ENCODE measurements around the gene ALPP. TPM values are rescaled to one million over a fixed set of nuclear protein-coding genes. Genes with fewer than 3 reads are reported as not detected.

ALPP gene
- total RNA-seq, 1 donor from 2014 or later, result 0.38 TPM

- DNase-seq (no peak), ATAC-seq (ENCODE audit: low read depth) (no peak)
- no peaks in the 10 kb centered on the region for H3K9me3 Mint-ChIP-seq
- intact Hi-C loops (cut with micrococcal nuclease), result no loop called here
- CTCF ChIA-PET, result no interaction called here
- H3K4me3 Mint-ChIP-seq, result no peak overlapping the region
- POLR2A ChIA-PET, result no interaction called here
- H3K27me3 Mint-ChIP-seq, result peaks cover 11% of the 10 kb centered on the region
- TF ChIP-seq CTCF (IDR thresholded peaks at IDR 0.05), result no peak
- H3K27ac Mint-ChIP-seq, result no peak overlapping the region
- H3K36me3 Mint-ChIP-seq (ENCODE audit: low read depth), result no peaks in the 10 kb centered on the region
- H3K4me1 Mint-ChIP-seq, result peaks cover 11% of the 10 kb centered on the region
These were observed 31.8 kb downstream of the ALPP start for GRCh38 chr2:232410238-232410900.

GRCh38 chr2:232411901-232412629, 33.5 kb downstream of the ALPP start:
- H3K9me3 Mint-ChIP-seq, result no peaks in the 10 kb centered on the region
- ChIA-PET CTCF (no interaction called here), POLR2A (no interaction called here)
- ATAC-seq (ENCODE audit: low read depth), result no peak
- TF ChIP-seq CTCF (IDR thresholded peaks at IDR 0.05), result no peak
- no peak overlapping the region for H3K4me3 Mint-ChIP-seq
- intact Hi-C loops (cut with micrococcal nuclease), result no loop called here
- no peak for DNase-seq
- peaks cover 14% of the 10 kb centered on the region for H3K27me3 Mint-ChIP-seq
- H3K27ac Mint-ChIP-seq, result no peak overlapping the region
- H3K4me1 Mint-ChIP-seq, result peaks cover 11% of the 10 kb centered on the region
- no peaks in the 10 kb centered on the region for H3K36me3 Mint-ChIP-seq (ENCODE audit: low read depth)

DNA sequence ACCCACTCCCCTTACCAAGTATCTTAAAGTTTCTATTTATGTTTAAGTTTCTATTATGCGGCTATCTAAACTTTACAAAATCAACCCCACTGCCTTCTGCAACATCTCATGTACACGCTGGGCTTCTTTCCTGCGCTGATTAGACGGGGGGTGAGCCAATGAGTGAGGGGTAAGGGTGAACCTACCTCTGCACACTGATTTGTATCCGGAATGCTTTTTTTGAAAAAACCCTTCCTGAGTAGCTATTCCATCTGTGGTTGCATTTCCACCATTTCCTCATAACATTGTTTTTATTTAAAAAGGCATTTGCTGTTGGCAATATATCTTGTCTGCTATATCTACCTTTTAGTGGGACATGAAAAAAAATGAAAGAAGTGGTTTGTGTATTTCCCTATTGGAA, 34.4 kb downstream of the ALPP start:
- H3K4me3 Mint-ChIP-seq, result no peak overlapping the region
- no peak overlapping the region for H3K27ac Mint-ChIP-seq
- H3K27me3 Mint-ChIP-seq, result peaks cover 16% of the 10 kb centered on the region
- intact Hi-C loops (cut with micrococcal nuclease), result no loop called here
- ChIA-PET POLR2A (no interaction called here), CTCF (no interaction called here)
- no peak for ATAC-seq (ENCODE audit: low read depth)
- no peak for TF ChIP-seq CTCF (IDR thresholded peaks at IDR 0.05)
- H3K4me1 Mint-ChIP-seq, result peaks cover 11% of the 10 kb centered on the region
- no peak for DNase-seq
- no peaks in the 10 kb centered on the region for H3K36me3 Mint-ChIP-seq (ENCODE audit: low read depth)
- no peaks in the 10 kb centered on the region for H3K9me3 Mint-ChIP-seq

- no peak for ATAC-seq (ENCODE audit: low read depth)
- TF ChIP-seq CTCF (IDR thresholded peaks at IDR 0.05), result no peak
- peaks cover 17% of the 10 kb centered on the region for H3K4me1 Mint-ChIP-seq
- H3K27ac Mint-ChIP-seq, result no peak overlapping the region
- no peak for DNase-seq
- no peaks in the 10 kb centered on the region for H3K36me3 Mint-ChIP-seq (ENCODE audit: low read depth)
- H3K4me3 Mint-ChIP-seq, result no peak overlapping the region
- POLR2A ChIA-PET, result no interaction called here
- H3K9me3 Mint-ChIP-seq, result no peaks in the 10 kb centered on the region
- CTCF ChIA-PET, result no interaction called here
- H3K27me3 Mint-ChIP-seq, result peaks cover 23% of the 10 kb centered on the region
- intact Hi-C loops (cut with micrococcal nuclease), result no loop called here
These were observed 36.7 kb downstream of the ALPP start for GRCh38 chr2:232415138-232415690.

DNA sequence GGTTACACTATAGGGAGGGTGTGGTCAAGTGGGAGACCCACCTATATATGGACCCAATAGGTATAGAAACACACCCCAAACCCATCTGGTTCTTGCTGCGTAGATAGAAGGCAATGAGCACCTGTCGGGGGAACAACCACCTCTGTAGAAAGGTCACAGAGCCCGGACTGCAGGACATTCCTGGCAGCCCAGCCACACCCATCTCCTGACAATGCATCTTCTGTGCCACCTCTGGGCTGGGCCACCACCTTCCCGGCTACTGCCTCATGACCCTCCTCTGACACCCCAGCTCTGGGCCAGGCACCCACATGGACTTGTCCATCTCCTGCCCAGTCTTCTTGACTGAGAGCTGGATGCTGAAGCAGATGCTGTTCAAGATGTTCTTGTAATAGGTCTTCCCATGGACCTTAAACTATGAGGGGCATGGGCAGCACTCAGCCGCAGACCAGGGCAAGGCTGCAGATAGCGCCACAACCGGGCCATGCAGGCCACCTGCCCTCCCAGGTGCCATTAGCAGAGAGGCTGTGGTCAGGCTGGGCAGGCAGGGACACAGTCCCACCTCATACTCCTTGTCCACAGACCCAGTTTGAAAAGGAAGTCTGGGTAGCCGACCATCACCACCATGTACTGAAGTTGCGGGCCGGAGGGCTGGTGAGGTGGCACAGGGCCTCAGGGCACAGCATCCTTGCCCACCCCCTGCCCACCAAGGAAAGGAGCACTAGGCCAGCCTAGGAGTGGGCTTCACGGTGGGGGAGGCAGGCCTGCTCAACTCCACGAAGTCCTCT, 37.4 kb downstream of the ALPP start:
- DNase-seq (no peak), ATAC-seq (ENCODE audit: low read depth) (no peak)
- H3K4me3 Mint-ChIP-seq, result no peak overlapping the region

More for the DNA sequence above, 37.4 kb downstream of the ALPP start:
- Mint-ChIP-seq H3K4me1 (peaks cover 21% of the 10 kb centered on the region), H3K27me3 (peaks cover 23% of the 10 kb centered on the region), H3K36me3 (ENCODE audit: low read depth) (no peaks in the 10 kb centered on the region), H3K9me3 (no peaks in the 10 kb centered on the region), H3K27ac (no peak overlapping the region)
- POLR2A ChIA-PET, result no interaction called here
- no peak for TF ChIP-seq CTCF (IDR thresholded peaks at IDR 0.05)
- CTCF ChIA-PET, result no interaction called here
- intact Hi-C loops (cut with micrococcal nuclease), result no loop called here
